GM21367 (cell line): ENCODE results near the gene TEX14.
"Not testable (repeated sequence)": the region's sequence is repeated elsewhere in the genome, so short reads cannot be mapped to it uniquely, and the experiment has no call there.

Source experiments
- ATAC-seq: cut with Tn5 transposase; IDR thresholded peaks from one replicate; pipeline ENCODE4 v1.9.1; 2021; ENCODE audit not compliant: unreplicated experiment

The TEX14 gene

DNA sequence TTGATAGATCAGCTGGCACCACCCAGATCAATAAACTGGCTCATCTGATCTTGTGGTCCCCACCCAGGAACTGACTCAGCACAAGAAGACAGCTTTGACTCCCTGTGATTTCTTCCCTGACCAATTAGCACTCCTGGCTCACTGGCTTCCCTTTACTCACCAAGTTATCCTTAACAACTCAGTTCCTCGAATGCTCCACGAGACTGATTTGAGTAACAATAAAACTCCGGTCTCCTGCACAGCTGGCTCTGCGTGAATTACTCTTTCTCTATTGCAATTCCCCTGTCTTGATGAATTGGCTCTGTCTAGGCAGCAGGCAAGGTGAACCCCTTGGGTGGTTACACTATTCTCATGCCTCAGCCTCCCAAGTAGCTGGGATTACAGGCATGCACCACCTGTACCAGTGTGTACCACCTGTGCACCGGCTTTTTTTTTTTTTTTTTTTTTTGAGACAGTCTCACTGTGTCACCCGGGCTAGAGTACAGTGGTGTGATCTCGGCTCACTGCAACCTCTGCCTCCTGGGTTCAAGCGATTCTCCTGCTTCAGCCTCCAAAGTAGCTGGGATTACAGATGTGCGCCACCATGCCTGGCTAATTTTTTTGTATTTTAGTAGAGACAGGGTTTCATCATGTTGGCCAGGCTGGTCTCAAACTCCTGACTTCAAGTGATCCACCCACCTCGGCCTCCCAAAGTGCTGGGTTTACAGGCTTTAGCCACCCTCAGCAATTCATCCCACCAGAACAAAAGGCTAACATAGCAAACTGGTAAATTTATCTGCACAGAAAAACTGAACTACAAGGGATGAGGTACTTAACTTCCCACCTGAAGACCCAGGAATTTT is 33.7 kb downstream of the TEX14 start:
- not testable (repeated sequence) for ATAC-seq

DNA sequence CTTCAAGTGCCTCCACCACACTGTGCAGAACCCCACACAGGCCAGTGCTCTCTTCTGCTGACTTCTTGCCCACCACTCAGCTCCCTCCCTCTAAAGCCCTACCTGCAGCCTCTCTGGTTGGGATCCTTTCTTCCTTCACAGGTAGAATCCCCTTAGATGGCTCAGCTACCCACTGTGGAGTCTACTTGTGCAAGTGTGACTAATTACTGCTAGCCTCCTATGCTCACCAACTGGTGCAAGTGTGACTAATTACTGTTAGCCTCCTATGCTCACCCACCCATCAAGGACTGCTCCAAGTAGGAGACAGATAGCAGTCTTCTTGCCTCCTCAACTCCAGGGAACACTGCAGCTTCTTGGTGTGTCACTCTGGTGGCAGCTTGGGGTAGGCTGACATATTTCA is 43.6 kb downstream of the TEX14 start:
- no peak for ATAC-seq

DNA sequence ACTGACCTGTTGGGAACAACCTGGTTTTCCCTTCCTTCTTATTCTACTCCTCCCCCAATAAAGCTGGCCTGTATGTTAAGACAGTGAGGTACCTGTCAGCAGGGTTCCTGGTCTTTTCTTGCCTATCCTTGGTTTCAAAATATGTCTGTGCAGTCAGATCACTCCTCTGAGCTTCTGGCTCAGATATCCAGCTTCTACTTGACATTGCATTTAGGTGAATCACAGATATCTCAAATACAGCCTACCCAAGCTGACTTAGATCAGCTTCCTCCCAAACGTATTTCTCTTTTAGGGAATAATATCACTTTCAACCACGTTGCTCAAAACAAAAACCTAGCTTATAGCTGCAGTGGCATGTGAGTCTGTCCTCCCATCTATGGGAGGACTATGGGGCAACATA is 48.7 kb downstream of the TEX14 start:
- no peak for ATAC-seq

DNA sequence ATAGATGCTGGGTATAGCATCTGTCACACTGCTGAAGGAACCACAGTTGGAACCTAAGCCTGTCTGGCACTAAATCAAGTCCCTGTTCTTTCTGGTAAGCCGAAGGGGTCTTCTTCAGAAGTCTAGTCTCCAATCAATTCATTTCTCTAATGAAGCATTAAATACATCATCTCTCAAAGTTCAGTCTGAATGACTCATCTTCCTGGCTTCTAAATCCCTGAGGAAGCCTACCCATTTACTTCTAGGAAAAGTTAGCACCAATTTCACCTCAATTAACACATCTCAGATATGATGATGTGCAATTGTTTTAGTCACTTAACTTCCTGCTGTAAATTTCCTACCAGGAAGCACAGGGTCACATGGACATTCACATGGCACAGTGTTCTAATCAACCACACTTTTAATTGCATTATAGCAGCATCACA is 49.9 kb downstream of the TEX14 start:
- no peak for ATAC-seq

DNA sequence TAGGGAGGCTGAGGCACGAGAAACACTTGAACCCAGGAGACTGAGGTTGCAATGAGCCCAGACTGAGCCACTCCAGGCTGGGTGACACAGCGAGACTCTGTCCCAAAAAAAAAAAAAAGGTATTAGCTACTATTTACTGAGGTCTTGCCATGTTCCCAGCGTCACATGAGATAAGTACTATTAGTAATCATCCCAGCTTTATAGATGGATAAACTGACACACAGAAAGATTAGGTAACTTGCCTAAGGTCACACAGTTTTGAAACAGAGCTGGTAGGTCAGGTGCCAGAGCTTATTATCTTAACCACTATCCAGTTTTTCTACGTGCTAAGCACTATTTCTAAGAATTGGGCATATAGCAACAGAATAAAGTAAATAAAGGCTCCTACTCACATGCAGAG is 51.6 kb downstream of the TEX14 start:
- no peak for ATAC-seq

- ATAC-seq, result no peak
Measured at GRCh38 chr17:58639681-58640080, 52.2 kb downstream of the TEX14 start.

DNA sequence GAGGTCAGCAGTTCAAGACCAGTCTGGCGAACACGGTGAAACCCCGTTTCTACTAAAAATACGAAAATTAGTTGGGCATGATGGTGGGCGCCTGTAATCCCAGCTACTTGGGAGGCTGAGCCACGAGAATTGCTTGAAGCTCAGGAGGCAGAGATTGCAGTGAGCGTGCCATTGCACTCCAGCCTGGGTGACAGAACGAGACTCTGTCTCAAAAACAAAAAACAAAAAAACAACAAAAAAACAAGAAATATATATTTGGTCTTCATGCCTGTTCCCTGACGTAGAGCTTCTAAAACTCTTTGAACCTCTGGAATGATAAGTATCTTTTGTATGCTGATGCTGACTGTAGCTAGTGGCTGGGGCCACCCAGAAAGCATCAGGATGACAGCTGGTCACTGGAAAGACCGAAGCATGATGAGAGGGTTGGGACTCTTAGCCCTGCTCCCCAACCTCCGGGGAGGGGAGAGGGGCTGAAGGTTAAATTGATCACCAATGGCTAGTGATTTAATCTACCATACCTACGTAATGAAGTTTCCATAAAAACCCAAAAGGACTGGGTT is 54.8 kb downstream of the TEX14 start:
- no peak for ATAC-seq

- no peak for ATAC-seq
Measured at GRCh38 chr17:58632324-58633314, 59.2 kb downstream of the TEX14 start.

- ATAC-seq, result peak; percentile 72
Measured at GRCh38 chr17:58631523-58632323, 60.1 kb downstream of the TEX14 start.

DNA sequence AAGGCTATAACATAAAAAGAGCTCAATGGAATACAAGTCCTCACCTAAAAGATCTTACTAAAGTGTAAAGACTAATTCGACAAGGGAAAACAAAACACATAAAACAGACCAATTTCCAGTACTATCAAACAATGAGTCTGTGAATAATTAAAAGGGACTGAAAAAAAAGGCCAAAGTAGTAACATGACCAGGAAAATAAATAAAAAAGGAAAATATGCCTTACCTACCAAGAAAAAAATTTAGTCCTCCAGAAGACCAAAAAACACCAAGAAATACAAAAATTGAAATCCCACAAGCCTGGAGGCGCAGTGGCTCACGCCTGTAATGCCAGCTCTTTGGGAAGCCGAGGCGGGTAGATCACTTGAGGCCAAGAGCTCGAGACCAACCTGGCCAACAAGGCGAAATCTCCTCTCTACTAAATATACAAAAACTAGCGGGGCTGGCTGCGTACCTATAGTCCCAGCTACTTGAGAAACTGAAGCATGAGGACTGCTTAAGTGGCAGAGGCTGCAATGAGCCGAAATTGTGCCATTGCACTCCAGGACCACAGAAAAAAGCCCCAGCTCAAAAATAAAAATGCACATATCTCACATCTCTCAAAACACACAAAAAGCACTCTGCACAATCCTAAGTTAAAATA is 60.8 kb downstream of the TEX14 start:
- no peak for ATAC-seq

DNA sequence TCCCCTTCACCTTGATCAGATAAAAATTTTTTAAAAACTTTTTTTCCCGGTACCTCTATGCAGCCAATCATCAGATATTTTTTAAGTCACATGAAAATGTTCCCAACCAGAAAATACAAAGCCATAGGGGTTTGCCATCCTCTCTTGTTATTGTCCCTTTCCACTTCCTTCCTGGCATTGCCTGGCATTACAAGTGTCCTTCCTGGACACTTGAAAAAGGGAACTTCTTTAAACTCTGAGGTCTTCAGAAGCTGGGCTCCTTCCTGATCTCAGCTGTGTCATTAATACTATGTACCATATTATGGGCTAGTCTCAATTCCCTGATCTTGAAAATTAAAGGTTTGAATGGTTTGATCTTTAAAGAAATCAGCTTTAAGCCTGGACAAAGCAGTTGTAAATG is 64.9 kb downstream of the TEX14 start:
- ATAC-seq, result no peak

GRCh38 chr17:58624751-58625150 is 67.1 kb downstream of the TEX14 start:
- no peak for ATAC-seq

GRCh38 chr17:58621174-58621573 is 70.7 kb downstream of the TEX14 start:
- peak; percentile 59 for ATAC-seq

DNA sequence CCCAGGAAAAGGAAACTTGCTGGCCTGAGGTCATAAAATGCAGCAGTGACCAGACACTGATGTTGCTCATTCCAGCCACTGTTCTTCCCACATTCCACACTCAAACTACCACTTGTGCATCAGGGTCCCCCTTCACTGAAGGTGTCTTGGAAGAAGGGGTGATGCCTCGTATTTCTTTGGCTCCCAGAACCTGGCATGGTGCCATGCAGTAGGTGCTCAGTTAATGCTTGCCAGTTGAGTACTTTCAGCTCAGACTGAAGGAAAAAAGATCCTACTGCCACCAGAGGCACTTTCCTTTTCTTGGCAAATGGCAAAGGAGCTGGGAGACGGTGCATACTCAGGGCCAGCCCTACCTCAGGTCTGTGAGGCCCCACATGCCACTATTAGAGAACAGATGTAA is 73.5 kb downstream of the TEX14 start:
- ATAC-seq, result no peak

- no peak for ATAC-seq
Measured at GRCh38 chr17:58617563-58617962, 74.3 kb downstream of the TEX14 start.

GRCh38 chr17:58615768-58616659 is 75.8 kb downstream of the TEX14 start:
- peak; percentile 56 for ATAC-seq

DNA sequence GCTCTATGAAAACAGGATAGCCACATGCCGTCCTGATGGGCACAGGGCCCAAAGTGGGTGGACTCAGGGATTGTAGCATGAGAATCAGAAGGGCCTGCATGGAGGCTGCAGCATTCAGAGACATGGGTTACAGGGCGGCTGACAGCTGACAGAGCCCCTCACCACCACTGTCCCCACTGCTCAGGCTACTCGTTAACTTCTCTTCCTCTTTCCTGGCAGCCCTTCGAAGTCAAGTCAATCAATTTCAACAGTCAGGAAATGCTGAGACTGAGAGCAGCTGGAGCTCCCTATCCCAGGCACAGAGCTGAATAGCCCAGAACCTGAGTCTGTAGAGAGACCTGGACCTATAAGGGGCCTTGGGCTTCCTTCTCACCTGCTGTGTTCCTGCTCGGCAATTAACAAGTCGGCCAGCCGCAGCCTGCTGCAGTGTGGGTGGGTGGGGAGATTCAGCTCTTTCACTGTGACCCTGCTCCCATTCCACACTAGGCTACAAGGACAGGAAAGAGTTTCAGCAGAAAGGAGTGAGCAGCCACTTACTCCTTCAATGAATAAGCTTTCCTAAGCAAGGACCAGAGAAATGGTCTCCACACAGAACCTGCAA is 76.9 kb downstream of the TEX14 start:
- ATAC-seq, result no peak

DNA sequence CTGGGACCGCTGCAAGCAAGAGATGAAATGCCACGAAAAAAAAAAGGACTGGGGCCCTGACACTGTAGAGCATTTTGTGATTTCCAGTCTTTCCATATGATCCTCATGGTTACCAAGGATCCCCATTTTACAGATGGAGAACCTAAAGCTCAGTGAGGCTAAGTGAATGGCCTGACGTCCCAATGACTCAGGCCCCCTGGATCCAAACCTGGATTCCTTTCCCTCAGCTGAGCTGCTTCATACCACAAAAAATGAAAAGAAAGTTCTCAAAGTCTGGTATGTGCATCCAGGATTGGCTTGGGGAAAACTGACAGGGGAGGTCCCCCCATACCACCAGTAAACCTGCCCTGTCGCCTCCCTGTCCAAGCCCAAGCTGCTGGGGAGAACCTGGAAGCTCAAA is 80.5 kb downstream of the TEX14 start:
- no peak for ATAC-seq

DNA sequence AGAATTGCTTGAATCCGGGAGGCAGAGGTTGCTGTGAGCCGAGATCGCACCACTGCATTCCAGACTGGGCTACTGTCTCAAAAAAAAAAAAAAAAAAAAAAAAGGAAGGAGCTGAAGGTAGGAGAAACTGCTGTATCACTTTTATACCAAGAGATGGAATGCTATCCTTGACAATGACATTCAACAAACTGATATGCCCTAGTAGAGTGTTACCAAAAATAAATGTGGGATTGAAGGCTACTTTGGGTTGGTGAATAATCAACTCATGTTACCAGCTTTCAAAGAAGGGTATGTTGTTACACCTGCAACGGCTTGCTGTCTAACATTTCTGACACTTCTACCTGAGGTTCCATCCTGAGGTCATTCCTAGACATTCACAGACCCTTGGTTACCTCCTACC is 84.9 kb downstream of the TEX14 start:
- ATAC-seq, result no peak
